K562 (cell line): ENCODE measurements around the gene KIF3A. TPM values are rescaled to one million over a fixed set of nuclear protein-coding genes. Genes with fewer than 3 reads are reported as not detected.
A peak's percentile ranks its signal among the peaks of the same experiment; 100 is the strongest.

Source experiments
- ATAC-seq: fragments of 200-7000 bp; cut with Tn5 transposase; 3 replicates; pipeline ENCODE4 v1.9.1; 2020; ENCODE audit warnings: moderate library complexity
- BruUV-seq: library from RNA; stranded (reverse); fragments of 400-500 nt; replicated peaks from 2 replicates; lab custom pipeline; 2021; lab: Mats Ljungman, UMichigan
- CTCF ChIA-PET: fragments of 300-600 bp; formaldehyde crosslinking; extraction: SDS; loops from one replicate; lab custom pipeline; 2021; ENCODE audit warnings: low intra/inter-chr PET ratio; lab: Yijun Ruan, JAX
- POLR2A ChIA-PET: fragments of 300-600, 350-650 bp; sonication (Branson Sonifier 250); formaldehyde crosslinking; extraction: SDS; loops from one replicate; lab custom pipeline; 2021; ENCODE audit warnings: antibody characterized with exemption, inconsistent platforms; lab: Yijun Ruan, JAX
- DNase-seq, 4 experiments: peaks; one replicate each; pipeline versions ENCODE4 v3.0.0 to v3.0.0-alpha.2; 2011 to 2018; ENCODE audit warnings: low spot score in 3 of 4, mixed read lengths in 3 of 4; ENCODE audit errors: extremely low read depth in 1 of 4
- FAIRE-seq: peaks from 2 replicates; lab custom pipeline; 2011; peaks lifted over from hg19 to GRCh38; lab: Jason Lieb, UNC
- H2AFZ ChIP-seq: 2 replicates; pipeline ENCODE4 v1.6.0; 2011; ENCODE audit warnings: low read depth, low read length, control low read depth, inconsistent platforms
- H3K27ac ChIP-seq: fragments of 200-600 bp; 3 replicates; pipeline ENCODE4 v1.8.0; 2011; ENCODE audit warnings: low read depth, mild to moderate bottlenecking, control low read depth, inconsistent platforms, low read length, moderate library complexity, mixed read lengths; ENCODE audit errors: extremely low read depth
- H3K27me3 ChIP-seq, 2 experiments: fragments of 300-600 bp in 1 of 2; 2 replicates in 1 of 2; 3 replicates in 1 of 2; pipeline versions ENCODE4 v1.6.0 to v1.8.0; 2011; ENCODE audit warnings: inconsistent platforms in 2 of 2, low read length in 2 of 2, mild to moderate bottlenecking in 1 of 2, mixed read lengths in 1 of 2, moderate library complexity in 1 of 2; ENCODE audit not compliant: control insufficient read depth in 2 of 2, insufficient read depth in 2 of 2
- H3K36me3 ChIP-seq: fragments of 300-600 bp; 3 replicates; pipeline ENCODE4 v1.8.0; 2011; ENCODE audit warnings: mild to moderate bottlenecking, low read length, inconsistent platforms; ENCODE audit not compliant: control insufficient read depth, insufficient read depth
- H3K4me1 ChIP-seq, 2 experiments: fragments of 200-600 bp in 1 of 2; replicated peaks in 1 of 2; 2 replicates in 1 of 2; 3 replicates in 1 of 2; pipeline versions ENCODE4 v1.5.1 to v1.8.0; 2011; ENCODE audit warnings: inconsistent platforms in 2 of 2, low read length in 2 of 2, mild to moderate bottlenecking in 1 of 2, mixed read lengths in 1 of 2, moderate library complexity in 1 of 2; ENCODE audit not compliant: control insufficient read depth in 2 of 2, insufficient read depth in 2 of 2
- H3K4me2 ChIP-seq: 2 replicates; pipeline ENCODE4 v1.6.1; 2011; ENCODE audit warnings: low read length, control low read depth, inconsistent platforms, mixed read lengths; ENCODE audit not compliant: insufficient read depth
- H3K4me3 ChIP-seq: fragments of 200-600 bp; sonication (generic), shearing (Covaris generic); 2 replicates; pipeline ENCODE4 v1.5.1; 2016; ENCODE audit warnings: control low read depth, inconsistent platforms
- H3K79me2 ChIP-seq: fragments of 200-600 bp; 3 replicates; pipeline ENCODE4 v1.8.0; 2011; ENCODE audit warnings: low read length, inconsistent platforms; ENCODE audit not compliant: control insufficient read depth, insufficient read depth
- H3K9ac ChIP-seq, 2 experiments: 2 replicates each; pipeline versions ENCODE4 v1.6.0 to v1.6.1; 2011; ENCODE audit warnings: low read depth in 2 of 2, low read length in 2 of 2, control low read depth in 1 of 2, inconsistent platforms in 1 of 2, mild to moderate bottlenecking in 1 of 2, mixed read lengths in 1 of 2; ENCODE audit not compliant: insufficient read depth in 1 of 2
- H3K9me1 ChIP-seq: one replicate; pipeline ENCODE4 v1.6.0; 2011; ENCODE audit warnings: inconsistent platforms, mild to moderate bottlenecking, low read length, moderate library complexity; ENCODE audit not compliant: control insufficient read depth, insufficient read depth
- H3K9me3 ChIP-seq: replicated peaks from 2 replicates; pipeline ENCODE4 v1.5.1; 2011; ENCODE audit warnings: low read depth, low read length, inconsistent platforms; ENCODE audit not compliant: control insufficient read depth, insufficient read depth
- H4K20me1 ChIP-seq: replicated peaks from 2 replicates; pipeline ENCODE4 v1.6.1; 2011; ENCODE audit warnings: low read length, inconsistent platforms, mixed read lengths; ENCODE audit not compliant: control insufficient read depth, insufficient read depth
- PRDM10 ChIP-seq: fragments of 450-650 bp; IDR thresholded peaks from 2 replicates; pipeline ENCODE4 v1.6.1; 2018; ENCODE audit not compliant: partially characterized antibody
- ZC3H8 ChIP-seq: fragments of 450-650 bp; IDR thresholded peaks from 2 replicates; pipeline ENCODE4 v1.6.1; 2017
- WGBS: fragments of 100-300 bp; shearing (Covaris generic); methylation state at CpG from one replicate; pipeline ENCODE4 v1.1.6; 2016; ENCODE audit warnings: low coverage, mixed read lengths; ENCODE audit not compliant: insufficient coverage; ENCODE audit errors: missing lambda C conversion rate; 5-methylcytosine and 5-hydroxymethylcytosine counted together
- in situ Hi-C: fragments of 300-500 bp; cut with MboI; formaldehyde crosslinking; loops from 4 replicates; pipeline ENCODE4 v1.15.0; 2018; ENCODE audit warnings: inconsistent platforms, mixed read lengths
- intact Hi-C: fragments of 100-400 bp; cut with micrococcal nuclease; formaldehyde crosslinking; loops from 2 replicates; pipeline ENCODE4 v1.14.2; 2022
- polyA plus RNA-seq, 8 experiments: library from polyadenylated mRNA; depleted of rRNA in 4 of 8; stranded (reverse) in 5 of 8; unstranded in 3 of 8; fragments of >200 nt; fragmentation: Nextera tagmentation in 2 of 8; fragmentation: Illumina TruSeq in 1 of 8; extraction: Ambion mirVana in 2 of 8; extraction: Trizol in 1 of 8; gene quantifications; 2 replicates each; pipeline versions ENCODE4 v1.2.1 to v1.2.3, GENCODE V29; 2011 to 2014; ENCODE audit warnings: inconsistent platforms in 1 of 8, missing spikeins in 1 of 8
- total RNA-seq, 7 experiments: library from RNA; depleted of rRNA in 6 of 7; stranded (reverse); fragments of >200 nt in 6 of 7; fragmentation: Illumina TruSeq in 2 of 7; extraction: Trizol in 2 of 7; gene quantifications; 2 replicates each; pipeline versions ENCODE4 v1.2.1 to v1.2.3, GENCODE V29; 2011 to 2021; ENCODE audit warnings: low replicate concordance in 1 of 7

KIF3A gene
- total and polyA plus RNA-seq, 9 of the 15 experiments (the other 6 are each of a cell fraction or from before 2014, with no cell fraction given): 1.5 to 7.8 (median 6.0) TPM

GRCh38 chr5:132675936-132676689 is 61.2 kb downstream of the KIF3A start:
- CTCF ChIA-PET: no interaction called here
- H3K36me3 ChIP-seq: no peaks in the 10 kb centered on the region
- H4K20me1 ChIP-seq: no peaks in the 10 kb centered on the region
- H3K79me2 ChIP-seq: no peaks in the 10 kb centered on the region
- no peak overlapping the region for H3K4me2 ChIP-seq
- FAIRE-seq (no peak), ATAC-seq (no peak), DNase-seq (no peak)
- H3K4me3 ChIP-seq: no peak overlapping the region
- H3K27me3 ChIP-seq: no peaks in the 10 kb centered on the region
- BruUV-seq: no TSS peak
- H3K9ac ChIP-seq: no peak overlapping the region
- no peak overlapping the region; the same call in 2 of the 3 replicates for H3K27ac ChIP-seq
- H3K4me1 ChIP-seq: peaks cover 20 to 44% of the 10 kb centered on the region in 2 experiments; a peak in 4 of 5 replicates
- in situ Hi-C loops (no loop called here), intact Hi-C loops (loop anchor here (10.0 kb wide), 1 partner anchor 209 kb away; no protein-coding TSS in a partner anchor)
- TF ChIP-seq PRDM10 (peak; percentile 79), ZC3H8 (no peak)
- 77% methylated on average over 10 of the region's 11 CpGs for WGBS
- no peaks in the 10 kb centered on the region for H3K9me1 ChIP-seq
- no peaks in the 10 kb centered on the region for H3K9me3 ChIP-seq
- H2AFZ ChIP-seq: peak overlapping the region; percentile 72; the same call in 1 of the 2 replicates
- POLR2A ChIA-PET: interaction anchor here (0.7 to 1.8 kb wide), 5 partner anchors 8 to 117 kb away, joined by 4 to 10 read pairs (median 5); no protein-coding TSS in a partner anchor
